A673 (cell line): ENCODE results near the gene TACC3.

Experiments
- EZH2 ChIP-seq: fragments of 200-600 bp; sonication (generic); IDR thresholded peaks from 2 replicates; pipeline ENCODE4 v1.6.1; 2017; ENCODE audit warnings: borderline replicate concordance, low read depth, mild to moderate bottlenecking, mixed read lengths, antibody characterized with exemption, low read length; ENCODE audit not compliant: poor library complexity, severe bottlenecking
- TF ChIP-seq, protein P1 (sequence below): fragments of 300-800, 200-600 bp; sonication (generic); conservative IDR thresholded peaks from 2 replicates; pipeline ENCODE4 v1.5.1; 2017; ENCODE audit warnings: low read depth, mild to moderate bottlenecking, antibody characterized with exemption, low read length, moderate library complexity, mixed read lengths

GRCh38 chr4:1708581-1708980 is 12.7 kb upstream of the TACC3 start:
- no peak for TF ChIP-seq EZH2
- TF ChIP-seq, protein P1, sequence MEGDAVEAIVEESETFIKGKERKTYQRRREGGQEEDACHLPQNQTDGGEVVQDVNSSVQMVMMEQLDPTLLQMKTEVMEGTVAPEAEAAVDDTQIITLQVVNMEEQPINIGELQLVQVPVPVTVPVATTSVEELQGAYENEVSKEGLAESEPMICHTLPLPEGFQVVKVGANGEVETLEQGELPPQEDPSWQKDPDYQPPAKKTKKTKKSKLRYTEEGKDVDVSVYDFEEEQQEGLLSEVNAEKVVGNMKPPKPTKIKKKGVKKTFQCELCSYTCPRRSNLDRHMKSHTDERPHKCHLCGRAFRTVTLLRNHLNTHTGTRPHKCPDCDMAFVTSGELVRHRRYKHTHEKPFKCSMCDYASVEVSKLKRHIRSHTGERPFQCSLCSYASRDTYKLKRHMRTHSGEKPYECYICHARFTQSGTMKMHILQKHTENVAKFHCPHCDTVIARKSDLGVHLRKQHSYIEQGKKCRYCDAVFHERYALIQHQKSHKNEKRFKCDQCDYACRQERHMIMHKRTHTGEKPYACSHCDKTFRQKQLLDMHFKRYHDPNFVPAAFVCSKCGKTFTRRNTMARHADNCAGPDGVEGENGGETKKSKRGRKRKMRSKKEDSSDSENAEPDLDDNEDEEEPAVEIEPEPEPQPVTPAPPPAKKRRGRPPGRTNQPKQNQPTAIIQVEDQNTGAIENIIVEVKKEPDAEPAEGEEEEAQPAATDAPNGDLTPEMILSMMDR, result no peak
